ENCODE data around the gene RNF150.

- TF ChIP-seq POLR2AphosphoS5 (IDR thresholded peaks at IDR 0.05): peak in 2 of 4 donors; percentile 65 to 76
- TF ChIP-seq POLR2A (IDR thresholded peaks at IDR 0.05): no peak
- TF ChIP-seq CTCF (IDR thresholded peaks at IDR 0.05): no peak
These were observed 121.4 kb downstream of the RNF150 start for GRCh38 chr4:141011901-141012315.

All from sigmoid colon (tissue), 4 donors.